HCT116 (cell line): ENCODE data around the gene TMEM174. TPM values are rescaled to one million over a fixed set of nuclear protein-coding genes. Genes with fewer than 3 reads are reported as not detected.

Source experiments
- ATAC-seq: fragments of 200-7000 bp; cut with Tn5 transposase; 2 replicates; pipeline ENCODE4 v1.9.1; 2020; ENCODE audit warnings: mild to moderate bottlenecking, moderate library complexity
- BruUV-seq: library from RNA; stranded (reverse); fragments of 400-500 nt; replicated peaks from 2 replicates; lab custom pipeline; 2021; lab: Mats Ljungman, UMichigan
- CTCF ChIA-PET: fragments of 300-600 bp; sonication (Branson Sonifier 250); formaldehyde crosslinking; loops from one replicate; lab custom pipeline; 2021; ENCODE audit warnings: antibody characterized with exemption; lab: Charles Lee
- POLR2A ChIA-PET: fragments of 300-600, 350-600 bp; sonication (Branson Sonifier 250); formaldehyde crosslinking; loops from one replicate; lab custom pipeline; 2021; ENCODE audit warnings: antibody characterized with exemption; lab: Charles Lee
- RAD21 ChIA-PET, 2 experiments: fragments of 300-600 bp; sonication (Branson Sonifier 250); formaldehyde crosslinking; loops; one replicate each; lab custom pipeline; 2023; ENCODE audit warnings: low total read pairs in 2 of 2; ENCODE audit not compliant: uncharacterized antibody in 2 of 2, unreplicated experiment in 2 of 2, low non-redundant PET in 1 of 2; lab: Charles Lee
- DNase-seq: peaks from one replicate; pipeline ENCODE4 v3.0.0-alpha.2; 2010; ENCODE audit warnings: low read depth, low spot score
- H2AFZ ChIP-seq: fragments of 200-600 bp; shearing (Covaris generic), sonication (generic); 2 replicates; pipeline ENCODE4 v1.6.1; 2017; ENCODE audit warnings: low read depth, mixed run types, mixed read lengths, antibody characterized with exemption, low read length; ENCODE audit not compliant: poor library complexity, severe bottlenecking
- H3K27ac ChIP-seq: 2 replicates; pipeline ENCODE4 v1.5.1; 2012; ENCODE audit warnings: low read depth, low read length
- H3K27me3 ChIP-seq: fragments of 200-600 bp; sonication (generic); 2 replicates; pipeline ENCODE4 v1.6.1; 2016; ENCODE audit warnings: mixed run types, low read length, mixed read lengths; ENCODE audit not compliant: insufficient read depth
- H3K36me3 ChIP-seq, 2 experiments: fragments of 200-500 bp in 1 of 2; fragments of 200-600 bp in 1 of 2; sonication (Bioruptor generic) in 1 of 2; sonication (generic) in 1 of 2; 2 replicates each; pipeline versions ENCODE4 v1.5.1 to v1.6.1; 2014 to 2016; ENCODE audit warnings: low read length in 2 of 2, inconsistent platforms in 1 of 2, mixed read lengths in 1 of 2, mixed run types in 1 of 2; ENCODE audit not compliant: insufficient read depth in 2 of 2, control insufficient read depth in 1 of 2
- H3K4me1 ChIP-seq, 2 experiments: fragments of 200-600 bp in 1 of 2; sonication (generic) in 1 of 2; 2 replicates each; pipeline versions ENCODE4 v1.5.1 to v1.6.1; 2012 to 2017; ENCODE audit warnings: low read length in 2 of 2, inconsistent platforms in 1 of 2, mild to moderate bottlenecking in 1 of 2, mixed read lengths in 1 of 2, mixed run types in 1 of 2, moderate library complexity in 1 of 2; ENCODE audit not compliant: insufficient read depth in 2 of 2, control insufficient read depth in 1 of 2
- H3K4me2 ChIP-seq: fragments of 200-600 bp; sonication (generic); 2 replicates; pipeline ENCODE4 v1.6.1; 2017; ENCODE audit warnings: mixed run types, low read length, mixed read lengths
- H3K4me3 ChIP-seq, 2 experiments: fragments of 200-600 bp in 1 of 2; sonication (generic) in 1 of 2; replicated peaks in 1 of 2; 2 replicates each; pipeline ENCODE4 v1.5.1; 2011 to 2016; ENCODE audit warnings: low read length in 2 of 2, control low read depth in 1 of 2, low read depth in 1 of 2, mild to moderate bottlenecking in 1 of 2, mixed read lengths in 1 of 2, mixed run types in 1 of 2
- H3K79me2 ChIP-seq: fragments of 200-600 bp; sonication (generic); 2 replicates; pipeline ENCODE4 v1.6.1; 2017; ENCODE audit warnings: mild to moderate bottlenecking, mixed run types, low read length, moderate library complexity, mixed read lengths; ENCODE audit not compliant: insufficient read depth
- H3K9ac ChIP-seq: fragments of 200-600 bp; sonication (generic); 2 replicates; pipeline ENCODE4 v1.6.1; 2016; ENCODE audit warnings: low read length, mixed read lengths
- H3K9me2 ChIP-seq: fragments of 200-600 bp; sonication (generic), shearing (Covaris generic); 2 replicates; pipeline ENCODE4 v1.6.1; 2017; ENCODE audit warnings: mixed run types, mild to moderate bottlenecking, moderate library complexity; ENCODE audit not compliant: insufficient read depth
- H3K9me3 ChIP-seq, 2 experiments: fragments of 200-500 bp in 1 of 2; fragments of 200-600 bp in 1 of 2; sonication (Bioruptor generic) in 1 of 2; sonication (generic) in 1 of 2; 2 replicates each; pipeline ENCODE4 v1.6.1; 2014 to 2017; ENCODE audit warnings: low read length in 2 of 2, mixed read lengths in 2 of 2, inconsistent platforms in 1 of 2, low read depth in 1 of 2, mild to moderate bottlenecking in 1 of 2, mixed run types in 1 of 2, moderate library complexity in 1 of 2; ENCODE audit not compliant: control insufficient read depth in 1 of 2, insufficient read depth in 1 of 2
- H4K20me1 ChIP-seq: fragments of 200-600 bp; sonication (generic), shearing (Covaris generic); 2 replicates; pipeline ENCODE4 v1.6.1; 2017; ENCODE audit warnings: mixed run types, mild to moderate bottlenecking, moderate library complexity; ENCODE audit not compliant: insufficient read depth
- ATF3 ChIP-seq: IDR thresholded peaks from 2 replicates; pipeline ENCODE4 v1.6.1; 2012
- CBX3 ChIP-seq: IDR thresholded peaks from 2 replicates; pipeline ENCODE4 v1.6.1; 2012; ENCODE audit warnings: low read depth
- CTCF ChIP-seq, 3 experiments: fragments of 200-600 bp in 1 of 3; sonication (generic) in 1 of 3; IDR thresholded peaks in 2 of 3; conservative IDR thresholded peaks in 1 of 3; 2 replicates each; pipeline ENCODE4 v1.5.1; 2012 to 2017; ENCODE audit warnings: low read depth in 2 of 3, low read length in 2 of 3, antibody characterized with exemption in 1 of 3, borderline replicate concordance in 1 of 3, control low read depth in 1 of 3, mild to moderate bottlenecking in 1 of 3, mixed read lengths in 1 of 3, mixed run types in 1 of 3, moderate library complexity in 1 of 3; ENCODE audit not compliant: insufficient read depth in 1 of 3
- EGR1 ChIP-seq: IDR thresholded peaks from 2 replicates; pipeline ENCODE4 v1.6.1; 2012; ENCODE audit warnings: low read depth
- FOSL1 ChIP-seq: IDR thresholded peaks from 2 replicates; pipeline ENCODE4 v1.6.1; 2012; ENCODE audit warnings: low read depth
- JUND ChIP-seq: IDR thresholded peaks from 2 replicates; pipeline ENCODE4 v1.6.1; 2012
- POLR2A ChIP-seq: IDR thresholded peaks from 2 replicates; pipeline ENCODE4 v1.7.0; 2011; ENCODE audit warnings: borderline replicate concordance; ENCODE audit not compliant: insufficient read depth, insufficient read length; ENCODE audit errors: extremely low read depth
- RAD21 ChIP-seq: IDR thresholded peaks from 2 replicates; pipeline ENCODE4 v1.6.1; 2012; ENCODE audit warnings: low read depth, mild to moderate bottlenecking
- REST ChIP-seq: IDR thresholded peaks from 2 replicates; pipeline ENCODE4 v1.6.1; 2012; ENCODE audit warnings: low read depth
- SIN3A ChIP-seq: IDR thresholded peaks from 2 replicates; pipeline ENCODE4 v1.6.1; 2012; ENCODE audit warnings: low read depth
- SP1 ChIP-seq: IDR thresholded peaks from 2 replicates; pipeline ENCODE4 v1.6.1; 2012; ENCODE audit warnings: low read depth
- TCF7L2 ChIP-seq: IDR thresholded peaks from 2 replicates; pipeline ENCODE4 v1.7.0; 2011; ENCODE audit warnings: borderline replicate concordance, inconsistent platforms; ENCODE audit not compliant: insufficient read depth, insufficient read length; ENCODE audit errors: extremely low read depth
- ZFX ChIP-seq: fragments of 450-650 bp; IDR thresholded peaks from 2 replicates; pipeline ENCODE4 v1.6.1; 2017
- intact Hi-C: fragments of 100-400 bp; cut with micrococcal nuclease; formaldehyde crosslinking; loops from 2 replicates; pipeline ENCODE4 v1.10.0; 2022
- total RNA-seq: library from RNA; stranded (reverse); gene quantifications from one replicate; pipeline ENCODE4 v1.2.1, GENCODE V29; 2021; ENCODE audit not compliant: unreplicated experiment

TMEM174 gene
- total RNA-seq, 1 experiment from 2014 or later = not detected

GRCh38 chr5:73193592-73193991 is 20.6 kb downstream of the TMEM174 start:
- no peak overlapping the region for H3K4me2 ChIP-seq
- H3K9ac ChIP-seq = no peak overlapping the region
- no peaks in the 10 kb centered on the region for H3K79me2 ChIP-seq
- ChIA-PET RAD21 (no interaction called here), CTCF (no interaction called here), POLR2A (no interaction called here)
- no peak for TF ChIP-seq TCF7L2
- no peak for TF ChIP-seq EGR1
- TF ChIP-seq JUND = no peak
- TF ChIP-seq POLR2A = no peak
- TF ChIP-seq CTCF (IDR thresholded peaks at IDR 0.05 in 2 of 3, conservative IDR thresholded peaks at IDR 0.05 in 1 of 3; ENCODE audit: borderline replicate concordance in 1 of 3, insufficient read depth in 1 of 3, low read depth in 2 of 3, low read length in 2 of 3) = no peak
- TF ChIP-seq SP1 = no peak
- TF ChIP-seq REST = no peak
- no peak for TF ChIP-seq ATF3
- no peak for TF ChIP-seq RAD21
- no peak for TF ChIP-seq FOSL1
- no peak for TF ChIP-seq SIN3A
- no peak for TF ChIP-seq ZFX
- no peak for TF ChIP-seq CBX3
- H3K36me3 ChIP-seq = no peaks in the 10 kb centered on the region
- H3K9me2 ChIP-seq = no peaks in the 10 kb centered on the region
- no peak for DNase-seq
- no peaks in the 10 kb centered on the region for H3K4me1 ChIP-seq
- intact Hi-C loops = no loop called here
- no peaks in the 10 kb centered on the region for H3K9me3 ChIP-seq
- no peaks in the 10 kb centered on the region for H4K20me1 ChIP-seq
- H2AFZ ChIP-seq = no peak overlapping the region
- ATAC-seq = no peak
- no peak overlapping the region for H3K27ac ChIP-seq
- no peaks in the 10 kb centered on the region for H3K27me3 ChIP-seq
- H3K4me3 ChIP-seq = no peak overlapping the region
- BruUV-seq = no TSS peak
